HG03108 (cell line): Measurements from ENCODE around the gene AIP.
"Not testable (repeated sequence)": the region's sequence is repeated elsewhere in the genome, so short reads cannot be mapped to it uniquely, and the experiment has no call there.

Experiments used
- ATAC-seq: cut with Tn5 transposase; IDR thresholded peaks from one replicate; pipeline ENCODE4 v1.9.1; 2021; ENCODE audit warnings: moderate library complexity; ENCODE audit not compliant: unreplicated experiment

Gene AIP

DNA sequence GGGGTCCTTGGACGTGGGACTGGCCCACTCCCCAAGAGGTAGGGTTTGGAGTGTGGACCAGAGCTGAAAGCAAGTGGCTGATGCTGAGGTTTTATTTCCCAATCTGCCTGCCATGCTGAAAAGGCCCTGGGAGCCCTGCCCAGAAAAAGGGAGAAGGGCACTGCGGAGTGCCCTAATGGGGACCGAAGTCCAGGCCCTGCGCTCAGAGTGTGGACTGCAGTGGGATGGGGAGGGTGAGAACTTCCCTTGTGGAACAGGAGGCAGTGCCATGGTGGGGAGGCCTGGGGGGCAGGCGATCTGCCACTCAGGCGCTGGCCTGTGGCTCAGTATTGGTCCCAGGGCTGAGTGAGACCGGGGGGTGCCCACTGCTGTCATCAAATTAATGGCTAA lies 34.6 kb upstream of the AIP start:
- no peak for ATAC-seq

DNA sequence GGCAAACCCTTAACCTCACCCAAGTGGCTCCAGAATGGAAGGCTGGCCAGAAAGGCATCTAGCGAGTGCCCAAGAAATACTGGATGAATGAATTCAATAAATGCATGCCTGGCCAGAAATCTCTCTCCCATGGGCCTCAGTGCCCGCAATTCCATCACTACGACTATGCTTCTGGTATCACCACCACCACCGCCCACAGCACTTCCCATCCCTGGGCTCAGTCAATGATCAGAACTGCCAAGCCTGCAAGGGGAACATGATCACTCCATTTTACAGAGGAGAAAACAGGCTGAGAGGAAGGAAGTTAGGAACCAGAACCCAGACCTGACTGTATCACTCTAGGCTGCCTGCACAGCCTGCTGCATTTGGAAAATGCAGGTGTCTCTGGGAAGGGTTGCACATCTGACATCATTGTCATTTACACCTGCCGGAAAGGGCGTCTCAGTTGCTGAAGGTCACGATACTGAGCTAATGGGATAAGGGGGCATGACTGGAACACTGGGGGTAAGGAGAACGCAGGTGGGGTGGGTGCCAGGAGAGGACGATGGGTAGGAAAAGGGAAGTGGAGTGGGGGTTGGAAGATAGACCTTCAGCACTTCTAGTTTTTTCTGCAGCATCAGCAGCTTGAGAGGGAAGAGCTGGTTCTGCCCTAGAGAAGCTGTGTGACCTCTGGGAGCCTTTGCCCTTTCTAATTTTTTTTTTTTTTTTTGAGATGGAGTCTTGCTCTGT lies 33.5 kb upstream of the AIP start:
- ATAC-seq = no peak

DNA sequence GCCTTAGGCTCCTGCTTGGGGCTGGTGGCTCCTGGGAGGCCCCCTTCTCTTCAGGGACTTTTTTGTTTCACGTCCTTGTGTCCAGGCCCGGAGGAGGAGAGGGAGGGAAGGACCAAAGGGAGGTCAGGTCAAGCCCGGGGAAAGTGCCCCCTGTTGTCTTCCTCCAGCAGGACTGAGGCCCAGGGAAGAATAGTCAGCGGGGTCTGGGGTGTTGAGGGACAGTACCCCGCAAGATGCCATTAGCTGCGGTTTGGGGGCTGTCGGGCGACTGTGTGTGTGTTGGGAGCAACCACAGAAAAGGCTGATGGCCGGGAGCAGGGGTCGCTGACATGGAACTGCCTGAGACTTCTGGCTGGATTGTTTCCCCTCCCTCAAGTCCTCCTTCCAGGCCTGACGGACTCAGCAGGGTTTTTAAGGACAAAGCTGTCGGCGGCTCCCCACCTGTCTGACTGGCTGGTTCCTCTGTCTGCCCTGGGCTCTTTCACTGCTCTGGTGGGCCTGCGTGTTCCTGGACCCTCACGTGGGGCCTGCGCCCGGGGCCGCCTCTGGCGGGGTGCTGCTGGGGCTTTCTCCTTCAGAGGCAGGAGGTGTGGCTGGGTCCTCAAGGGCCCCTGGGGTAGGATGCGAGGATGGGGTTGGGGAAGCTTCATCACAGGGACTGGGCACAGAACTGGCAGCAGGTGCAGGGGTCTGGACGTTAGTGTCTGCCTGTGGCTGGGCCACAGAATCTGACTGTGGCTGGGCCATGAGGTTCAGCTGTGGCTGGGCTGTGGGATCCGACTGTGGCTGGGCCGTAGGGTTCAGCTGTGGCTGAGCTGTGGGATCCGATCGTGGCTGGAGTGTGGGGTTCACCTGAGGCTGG lies 31.8 kb upstream of the AIP start:
- ATAC-seq = no peak

DNA sequence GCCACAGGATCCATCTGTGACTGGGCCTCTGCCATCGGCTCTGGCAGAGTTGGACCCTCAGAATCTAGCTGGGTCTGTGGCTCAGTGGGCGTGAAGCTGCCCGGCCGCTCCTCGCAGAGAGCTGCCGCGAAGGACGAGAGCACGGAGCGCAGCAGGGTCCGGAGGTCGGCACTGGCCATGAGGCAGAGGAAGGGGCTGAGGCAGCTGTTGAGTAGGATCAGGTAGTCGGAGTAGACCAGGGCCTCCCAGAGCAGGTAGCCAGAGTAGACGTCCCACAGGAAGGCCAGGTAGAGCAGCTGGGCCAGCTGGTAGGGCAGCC lies 31.2 kb upstream of the AIP start:
- ATAC-seq = no peak

DNA sequence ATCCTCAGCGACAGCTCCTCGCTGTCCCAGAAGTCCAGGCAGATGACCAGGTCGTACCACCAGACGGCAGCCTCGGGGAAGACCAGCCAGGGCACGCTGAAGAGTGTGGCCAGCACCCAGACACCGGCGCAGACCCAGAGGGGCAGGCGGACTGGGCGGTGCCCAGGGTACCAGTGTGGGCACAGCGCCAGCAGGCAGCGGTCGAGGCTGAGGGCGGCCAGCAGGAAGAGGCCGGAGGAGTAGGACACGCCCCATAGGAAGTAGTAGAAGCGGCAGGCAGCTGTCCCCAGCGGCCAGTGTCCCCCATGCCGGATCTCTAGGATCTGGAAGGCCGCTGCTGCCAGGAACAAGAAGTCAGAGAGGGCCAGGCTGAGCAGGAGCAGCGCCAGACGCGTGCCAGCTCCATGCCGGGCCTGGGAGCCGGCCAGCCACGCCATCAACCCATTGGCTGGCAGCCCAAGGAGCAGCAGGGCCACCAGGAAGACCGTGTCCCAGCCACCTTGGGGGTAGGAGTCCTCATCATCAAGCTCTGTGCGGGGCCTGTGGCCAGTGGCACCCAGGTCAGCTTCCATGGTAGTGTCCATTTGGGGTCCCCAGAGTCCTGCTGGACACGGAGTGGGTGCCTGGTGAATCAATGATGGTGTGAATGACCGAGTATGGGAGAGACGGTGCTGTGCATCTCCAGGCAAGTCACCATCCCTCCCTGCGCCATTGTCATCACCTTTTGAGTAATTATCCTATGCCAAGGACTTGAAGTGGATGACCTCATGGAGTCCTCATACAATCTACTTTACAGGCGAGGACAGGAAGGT lies 30.5 kb upstream of the AIP start, which contains the start of gene GPR152:
TSS of gene GPR152 (minus strand) at position 589 of the 812 bp plus-strand sequence. CDS start at position 584, 5 bp downstream.
- ATAC-seq = no peak

DNA sequence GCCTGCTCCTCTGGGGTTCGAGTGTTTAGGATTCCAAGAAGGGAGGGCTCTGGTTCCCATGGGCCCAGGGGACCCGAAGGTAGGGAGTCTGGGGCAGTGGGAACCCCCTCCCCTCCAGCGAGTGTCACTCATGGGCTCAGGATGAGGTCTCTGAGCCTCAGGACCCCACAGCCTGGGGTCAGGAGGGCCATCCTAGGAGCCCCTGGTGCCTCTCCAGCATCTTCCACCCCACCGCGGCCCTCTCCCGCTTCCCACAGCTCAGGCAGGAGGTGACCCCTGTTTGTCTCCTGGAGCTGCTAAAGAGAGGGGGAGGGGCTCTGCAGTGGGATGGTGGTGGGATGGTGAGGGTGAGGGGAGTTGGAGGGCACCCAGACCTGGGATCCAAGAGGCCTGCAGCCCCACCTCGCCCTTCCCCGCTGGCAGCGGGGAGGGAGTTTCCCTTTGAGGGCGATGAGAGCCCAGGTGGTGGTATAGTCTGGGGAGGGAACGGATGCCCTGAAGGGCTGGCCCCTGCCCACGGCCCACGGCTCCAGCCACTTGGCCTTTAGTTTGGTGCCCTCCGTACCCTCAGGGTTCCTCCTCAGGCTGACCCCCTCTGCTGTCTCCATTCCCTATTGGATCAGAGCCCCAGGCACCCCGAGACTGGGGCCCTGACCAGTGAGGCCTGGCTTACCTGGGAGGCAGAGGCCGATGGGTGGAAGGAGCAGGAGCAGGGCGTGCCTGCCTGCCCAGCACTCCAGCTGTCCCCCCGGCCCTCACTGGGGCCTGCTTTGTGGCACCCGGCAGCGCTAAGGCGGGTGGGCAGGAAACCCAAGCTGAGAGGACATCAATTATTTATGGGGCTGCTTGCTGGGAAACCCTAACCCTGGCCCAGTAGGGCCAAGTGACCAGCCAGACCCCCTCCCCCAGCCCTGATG lies 28.8 kb upstream of the AIP start:
- ATAC-seq = no peak

DNA sequence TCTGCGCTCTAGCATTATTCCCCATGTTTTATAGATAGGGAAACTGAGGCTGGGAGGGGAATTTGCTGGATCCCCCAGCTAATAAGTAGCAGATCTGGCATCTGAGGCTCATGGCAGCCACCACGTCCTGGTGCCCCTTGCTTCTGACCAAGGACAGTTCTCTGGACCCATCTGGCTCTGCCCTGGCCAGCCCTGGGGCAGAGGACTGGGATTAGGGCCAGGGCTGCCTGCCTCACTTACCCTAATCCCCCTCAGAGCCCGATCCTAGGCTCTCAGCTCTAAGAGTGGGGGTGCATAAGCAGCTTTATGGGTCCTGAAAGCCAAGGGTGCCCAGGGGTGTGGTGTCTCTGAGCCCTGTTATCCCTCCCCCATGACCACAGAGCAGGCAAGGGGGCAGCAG lies 27.8 kb upstream of the AIP start, which contains the start of gene CABP4:
TSS of gene CABP4 (plus strand) at position 301 of the 400 bp plus-strand sequence. CDS start at position 371, 70 bp downstream.
- ATAC-seq = no peak

DNA sequence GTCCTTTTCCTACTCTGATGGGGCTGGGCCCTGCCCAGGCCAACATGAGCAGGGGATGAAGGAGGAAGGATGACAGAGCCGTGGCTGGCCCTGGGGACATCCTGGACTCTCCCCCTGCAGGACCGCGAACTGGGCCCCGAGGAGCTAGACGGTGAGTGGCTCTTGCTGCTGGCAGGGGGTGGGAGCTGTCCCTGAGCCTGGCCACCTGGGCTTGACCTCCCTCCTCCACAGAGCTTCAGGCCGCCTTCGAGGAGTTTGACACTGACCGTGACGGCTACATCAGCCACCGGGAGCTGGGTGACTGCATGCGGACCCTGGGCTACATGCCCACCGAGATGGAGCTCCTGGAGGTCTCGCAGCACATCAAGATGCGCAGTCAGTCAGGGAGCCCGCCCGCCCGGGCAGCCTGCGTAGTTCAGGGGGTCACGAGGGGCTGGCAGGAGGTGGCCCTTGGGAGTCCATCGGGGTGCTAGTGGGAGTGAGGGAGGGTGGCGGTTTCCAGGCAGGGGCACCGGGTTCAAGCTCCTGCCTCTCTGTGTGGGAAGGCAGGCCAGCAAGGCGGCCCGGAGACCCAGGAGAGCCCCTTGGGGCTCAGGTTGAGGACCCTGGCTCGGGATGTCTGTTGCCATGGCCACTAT lies 26.6 kb upstream of the AIP start:
- ATAC-seq = no peak

DNA sequence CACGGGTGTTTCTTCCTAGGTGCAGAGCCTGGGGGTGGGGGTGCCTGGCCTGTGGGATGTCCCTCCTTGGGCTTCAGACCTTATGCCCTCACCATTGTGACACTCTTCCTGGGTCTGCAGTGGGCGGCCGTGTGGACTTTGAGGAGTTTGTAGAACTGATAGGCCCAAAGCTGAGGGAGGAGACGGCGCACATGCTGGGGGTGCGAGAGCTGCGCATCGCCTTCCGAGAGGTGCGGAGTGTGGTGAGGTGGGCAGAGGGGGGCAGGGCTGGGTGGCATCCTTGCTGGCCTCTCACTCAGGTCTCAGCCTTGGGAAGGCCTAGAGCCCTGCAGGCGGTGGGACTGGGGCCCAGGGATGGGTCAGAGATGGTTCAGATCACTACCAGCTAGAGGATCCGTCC lies 25.4 kb upstream of the AIP start:
- ATAC-seq = no peak

DNA sequence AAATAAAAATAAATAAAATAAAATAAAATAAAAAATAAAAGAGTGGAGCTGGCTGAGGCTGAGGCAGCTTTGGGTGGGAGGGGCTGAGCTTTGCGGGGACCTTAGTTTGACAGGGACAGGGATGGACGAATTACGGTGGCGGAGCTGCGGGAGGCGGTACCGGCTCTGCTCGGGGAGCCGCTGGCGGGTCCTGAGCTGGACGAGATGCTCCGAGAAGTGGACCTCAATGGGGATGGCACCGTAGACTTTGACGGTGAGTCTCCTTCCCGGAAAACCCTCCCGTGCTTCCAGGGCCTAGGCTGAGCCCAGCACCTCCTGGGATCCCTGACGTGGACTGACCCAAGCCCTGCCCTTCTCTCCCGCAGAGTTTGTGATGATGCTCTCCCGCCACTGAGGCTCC lies 24.6 kb upstream of the AIP start:
- ATAC-seq = no peak

DNA sequence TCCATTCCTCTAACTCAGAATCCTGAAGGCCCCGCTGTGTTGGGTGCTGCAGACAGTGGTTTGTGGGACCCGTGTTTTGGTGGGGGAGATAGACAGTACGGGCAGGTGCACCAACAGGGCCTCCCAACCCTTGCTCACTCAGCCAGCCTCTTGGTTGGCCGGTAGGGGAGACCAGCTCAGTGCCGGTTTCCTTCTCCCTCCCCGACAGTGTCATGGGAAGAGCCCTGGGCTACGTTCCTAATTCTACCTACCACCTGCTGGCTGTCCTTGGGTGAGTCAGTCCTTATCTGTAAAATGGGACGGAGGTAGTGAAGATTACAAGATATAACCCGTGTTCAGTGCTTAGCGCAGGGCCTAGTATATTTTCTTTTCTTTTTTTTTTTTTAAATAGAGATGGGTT lies 19.6 kb upstream of the AIP start:
- ATAC-seq = no peak

DNA sequence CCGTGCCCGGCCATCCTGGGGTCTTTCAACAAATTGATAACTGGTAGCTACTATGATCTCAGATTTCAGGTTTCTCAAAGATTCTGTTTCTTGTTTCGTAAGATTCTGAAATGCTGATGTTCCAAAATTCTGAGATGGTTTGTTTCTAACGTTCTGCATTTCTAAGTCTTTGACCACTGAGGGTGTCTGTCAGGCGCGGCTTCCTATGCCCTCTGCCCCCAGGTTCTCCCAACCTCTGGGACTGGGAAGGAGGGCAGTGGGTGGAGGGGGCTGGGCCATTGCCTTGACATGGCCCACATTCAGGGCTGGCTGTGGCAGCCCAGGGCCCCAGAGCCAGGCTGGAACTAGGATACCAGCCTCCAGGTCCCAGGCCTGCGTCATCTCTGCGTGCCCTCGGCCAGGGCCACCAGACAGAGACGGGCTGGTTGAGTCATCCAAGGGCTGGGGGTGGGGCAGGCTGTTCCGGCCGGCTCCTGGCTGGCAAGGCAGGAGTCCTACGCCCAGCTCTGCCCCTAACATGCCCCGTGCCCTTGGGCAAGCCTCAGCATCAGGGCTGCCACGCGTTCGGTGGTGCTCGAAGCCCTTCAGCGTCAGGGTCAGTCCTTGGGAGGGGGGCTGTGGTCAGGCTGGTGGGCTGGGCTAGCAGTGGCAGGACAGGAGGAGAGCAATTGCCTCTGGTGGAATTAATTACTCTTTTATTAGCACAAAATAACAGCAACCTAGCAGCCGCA lies 19.0 kb upstream of the AIP start:
- no peak for ATAC-seq

DNA sequence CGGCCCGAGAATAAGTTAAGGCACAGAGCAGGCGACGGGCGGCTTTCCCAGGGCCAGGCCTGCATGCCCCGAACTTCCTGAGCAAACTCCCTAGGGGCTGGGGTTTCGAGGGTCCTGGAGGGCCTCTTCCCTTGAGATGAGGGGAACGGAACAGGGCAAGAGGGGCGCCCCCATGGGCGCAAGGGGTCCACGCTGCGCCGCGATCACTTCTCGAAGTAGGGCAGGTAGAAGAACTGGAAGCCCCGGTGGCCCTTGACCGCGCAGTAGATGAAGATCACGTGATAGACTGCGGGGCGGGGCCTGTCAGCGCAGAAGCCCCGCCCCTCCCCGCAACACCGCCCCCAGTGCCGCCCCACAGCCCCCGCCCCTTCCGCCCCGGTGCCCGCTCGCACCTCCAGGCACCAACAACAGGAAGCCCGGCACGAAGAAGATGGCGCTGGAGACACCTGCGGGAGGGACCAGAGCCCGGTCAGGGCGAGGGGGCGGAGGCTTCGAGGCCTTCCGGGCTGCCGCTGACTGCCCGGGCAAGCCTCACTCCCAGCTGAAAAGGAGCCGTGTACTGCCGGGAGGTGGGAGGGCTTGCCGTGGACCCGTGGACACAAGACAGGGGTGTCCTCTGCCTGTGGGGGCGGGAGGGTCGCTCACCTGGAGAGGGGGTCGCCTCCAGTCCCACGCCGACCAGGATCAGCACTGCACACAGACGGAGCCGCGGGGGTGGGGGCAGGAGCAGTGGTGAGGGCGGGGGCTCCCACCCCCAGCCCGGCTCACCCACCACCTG lies 18.2 kb upstream of the AIP start:
- peak; percentile 53 for ATAC-seq

DNA sequence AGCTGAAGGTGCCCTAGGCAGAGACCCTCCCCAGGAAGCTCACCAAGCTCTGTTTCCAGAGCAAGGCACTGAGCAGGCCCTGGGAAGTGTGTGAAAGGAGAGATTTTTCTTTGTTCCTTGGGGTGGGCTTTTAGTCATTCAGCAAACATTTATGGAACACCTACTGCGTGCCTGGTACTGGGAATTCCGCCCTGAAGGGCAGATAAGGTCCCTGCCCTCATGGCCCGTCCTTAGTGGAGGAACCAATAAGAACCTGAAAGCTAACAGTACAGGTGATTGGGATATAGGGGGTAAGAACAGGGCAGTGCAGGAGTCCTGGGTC lies 17.7 kb upstream of the AIP start:
- no peak for ATAC-seq

DNA sequence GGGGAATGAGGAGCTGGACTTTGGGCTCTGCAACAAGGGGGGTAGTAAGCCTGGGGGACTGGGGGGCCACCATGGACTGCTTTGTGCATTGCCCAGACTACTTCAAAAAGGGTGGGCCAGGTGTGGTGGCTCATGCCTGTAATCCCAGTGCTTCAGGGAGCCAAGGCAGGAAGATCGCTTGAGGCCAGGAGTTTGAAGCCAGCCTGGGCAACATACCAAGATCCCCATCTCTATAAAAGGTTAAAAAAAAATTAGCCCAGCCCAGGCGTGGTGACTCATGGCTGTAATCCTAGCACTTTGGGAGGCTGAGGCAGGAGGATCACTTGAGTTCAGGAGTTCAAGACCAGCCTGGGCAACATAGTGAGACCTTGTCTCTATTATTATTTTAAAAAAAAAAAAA lies 17.3 kb upstream of the AIP start:
- ATAC-seq = not testable (repeated sequence)

DNA sequence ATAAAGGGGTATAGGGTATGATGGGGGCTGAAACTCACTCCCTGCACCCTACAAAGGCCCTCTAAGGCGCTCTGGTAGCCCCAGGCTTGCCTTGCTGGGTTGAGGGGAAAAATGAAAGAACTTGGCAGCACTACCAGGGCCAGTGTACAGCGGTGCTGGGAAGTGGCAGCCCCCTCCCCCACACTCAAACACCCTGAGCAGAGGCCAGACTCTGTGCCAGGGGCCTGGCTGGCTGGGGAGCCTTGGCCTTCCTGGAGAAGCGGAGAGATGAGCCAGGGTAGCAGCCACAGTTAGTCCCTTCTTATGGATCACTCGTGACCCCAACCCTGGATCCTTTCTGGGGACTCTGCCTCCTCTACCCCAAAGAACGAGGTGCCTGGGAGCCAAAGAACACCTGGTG lies 16.5 kb upstream of the AIP start:
- no peak for ATAC-seq

DNA sequence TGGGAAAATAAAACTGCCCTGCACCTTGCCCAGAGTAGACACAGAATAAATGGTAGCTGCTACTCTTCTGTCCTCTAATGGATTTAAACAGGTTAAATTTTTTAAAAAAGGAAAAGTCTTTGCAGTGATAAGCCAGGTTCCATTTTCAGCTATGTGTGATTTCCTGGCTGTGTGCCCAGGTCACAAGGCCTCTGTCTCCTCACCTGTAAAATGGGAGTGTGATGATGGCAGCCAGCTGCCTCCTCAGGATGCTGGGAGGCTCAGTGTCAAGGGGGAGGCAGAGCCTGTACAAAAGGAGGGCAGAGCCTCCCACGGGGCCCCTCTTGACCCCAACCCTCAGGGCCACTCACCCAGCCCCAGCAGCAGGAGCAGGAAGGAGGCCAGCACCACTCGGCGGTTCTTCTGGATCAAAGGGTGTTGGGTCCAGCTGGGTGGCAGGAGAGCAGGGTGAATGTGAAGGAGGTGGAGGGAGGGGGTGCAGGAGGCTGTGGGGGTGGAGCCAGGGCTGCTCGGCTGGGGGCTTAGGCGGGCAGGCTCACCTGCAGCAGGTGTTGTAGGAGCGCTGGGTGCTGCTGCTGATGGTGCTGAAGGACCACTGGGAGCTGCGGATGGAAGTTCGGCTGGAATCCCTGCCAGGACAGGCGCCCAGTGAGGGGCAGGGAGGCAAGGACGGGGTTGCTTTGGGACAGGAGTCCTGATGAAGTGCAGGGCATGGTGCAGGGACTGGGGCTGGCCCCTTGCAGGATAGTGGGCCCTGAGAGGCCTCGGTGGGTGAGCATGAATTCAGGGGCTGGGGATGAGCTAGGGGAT lies 15.7 kb upstream of the AIP start:
- no peak for ATAC-seq

DNA sequence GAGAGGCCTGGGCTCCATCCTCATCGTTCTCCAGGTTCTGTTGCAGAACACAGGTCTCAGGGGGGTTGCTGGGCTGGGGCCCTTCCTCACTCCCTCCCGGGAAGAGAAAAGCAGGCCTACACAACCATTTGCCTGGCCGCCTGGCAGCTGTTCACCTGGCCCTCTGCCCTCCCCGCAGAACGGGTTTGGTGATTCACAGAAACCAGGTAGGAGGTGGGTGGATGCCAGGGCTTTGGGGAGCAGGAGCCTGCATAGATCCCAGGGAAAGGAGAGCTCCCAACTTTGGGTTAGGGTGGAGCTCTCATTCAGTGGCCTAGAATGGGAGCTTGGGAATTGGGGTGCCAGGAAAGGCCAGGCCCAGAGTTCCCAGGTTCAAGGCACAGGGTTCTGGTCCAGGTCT lies 14.8 kb upstream of the AIP start:
- no peak for ATAC-seq
